ENCODE results near the gene TRIM24.

DNA sequence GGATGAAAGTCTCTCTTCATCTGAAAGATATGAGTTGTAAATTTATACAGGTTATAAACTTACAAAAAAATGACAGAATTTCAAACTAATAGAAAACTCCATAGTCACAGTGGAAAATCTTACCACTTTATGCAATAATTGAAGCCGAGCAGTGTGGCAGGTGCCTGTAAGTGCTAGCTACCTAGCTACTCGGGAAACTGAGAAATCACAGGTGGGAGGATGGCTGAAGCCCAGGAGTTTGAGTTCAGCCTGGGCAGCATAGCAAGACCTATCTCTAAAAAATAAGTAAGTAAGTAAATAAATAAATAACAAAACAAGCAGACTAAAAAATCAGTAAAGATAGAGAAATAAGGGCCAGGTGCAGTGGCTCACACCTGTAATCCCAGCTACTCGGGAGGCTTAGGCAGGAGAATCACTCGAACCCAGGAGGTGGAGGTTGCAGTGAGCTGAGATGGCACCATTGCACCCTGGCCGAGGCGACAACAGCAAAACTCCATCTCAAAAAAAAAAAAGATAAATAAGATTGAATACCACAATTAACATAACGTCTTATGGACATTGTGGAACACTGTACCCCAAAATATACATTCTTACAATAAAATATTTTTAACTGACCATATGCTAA, 61.9 kb downstream of the TRIM24 start:
- no peak for TF ChIP-seq CTCF (IDR thresholded peaks at IDR 0.05)
- TF ChIP-seq TCF7L2 (IDR thresholded peaks at IDR 0.05; ENCODE audit: low read depth, low read length) = no peak

Measured in Panc1 (cell line).